Fibroblast of lung (primary cell): Measurements from ENCODE around the gene ZCCHC14. TPM values are rescaled to one million over a fixed set of nuclear protein-coding genes. Genes with fewer than 3 reads are reported as not detected.

ENCODE experiments used
- DNase-seq, 2 donors: peaks; one replicate each; pipeline versions ENCODE4 v3.0.0 to v3.0.0-alpha.2; 2010; ENCODE audit warnings: low read depth in 2 of 2
- H2AFZ ChIP-seq: 2 replicates; pipeline ENCODE4 v1.5.1; 2012; ENCODE audit warnings: low read length, control low read depth, inconsistent platforms
- H3K27ac ChIP-seq: 2 replicates; pipeline ENCODE4 v1.5.1; 2011; ENCODE audit warnings: low read length, control low read depth; ENCODE audit not compliant: insufficient read depth
- H3K27me3 ChIP-seq: 2 replicates; pipeline ENCODE4 v1.5.1; 2011; ENCODE audit warnings: mild to moderate bottlenecking, low read length; ENCODE audit not compliant: control insufficient read depth, insufficient read depth
- H3K36me3 ChIP-seq: 2 replicates; pipeline ENCODE4 v1.5.1; 2011; ENCODE audit warnings: low read length; ENCODE audit not compliant: control insufficient read depth, insufficient read depth
- H3K4me1 ChIP-seq: 2 replicates; pipeline ENCODE4 v1.5.1; 2011; ENCODE audit warnings: low read length; ENCODE audit not compliant: control insufficient read depth, insufficient read depth; ENCODE audit errors: extremely low read depth
- H3K4me2 ChIP-seq: 2 replicates; pipeline ENCODE4 v1.5.1; 2011; ENCODE audit warnings: low read length, control low read depth; ENCODE audit not compliant: insufficient read depth; ENCODE audit errors: extremely low read depth
- H3K4me3 ChIP-seq, 4 experiments: fragments of 200-600 bp in 1 of 4; sonication (generic) in 1 of 4; replicated peaks in 1 of 4; 2 replicates each; pipeline ENCODE4 v1.5.1; 2011 to 2016; ENCODE audit warnings: low read length in 4 of 4, low read depth in 3 of 4, mild to moderate bottlenecking in 3 of 4, control low read depth in 2 of 4, inconsistent platforms in 1 of 4, mixed read lengths in 1 of 4; ENCODE audit not compliant: insufficient read depth in 1 of 4; ENCODE audit errors: control extremely low read depth in 1 of 4
- H3K79me2 ChIP-seq: 2 replicates; pipeline ENCODE4 v1.5.1; 2012; ENCODE audit warnings: mild to moderate bottlenecking, low read length, inconsistent platforms; ENCODE audit not compliant: control insufficient read depth, insufficient read depth
- H3K9ac ChIP-seq: 2 replicates; pipeline ENCODE4 v1.5.1; 2011; ENCODE audit warnings: mild to moderate bottlenecking, low read length, control low read depth; ENCODE audit not compliant: insufficient read depth
- H3K9me3 ChIP-seq: 2 replicates; pipeline ENCODE4 v1.5.1; 2012; ENCODE audit warnings: low read depth, low read length; ENCODE audit not compliant: control insufficient read depth, insufficient read depth
- H4K20me1 ChIP-seq: 2 replicates; pipeline ENCODE4 v1.5.1; 2011; ENCODE audit warnings: low read length; ENCODE audit not compliant: control insufficient read depth, insufficient read depth; ENCODE audit errors: extremely low read depth
- CTCF ChIP-seq, 2 donors: IDR thresholded peaks in 1 of 2; conservative IDR thresholded peaks in 1 of 2; 1 replicate in 1 of 2; 2 replicates in 1 of 2; pipeline ENCODE4 v1.5.1; 2011 to 2012; ENCODE audit warnings: low read length in 2 of 2, control low read depth in 1 of 2, inconsistent platforms in 1 of 2, low read depth in 1 of 2, mild to moderate bottlenecking in 1 of 2
- EZH2 ChIP-seq: IDR thresholded peaks from 2 replicates; pipeline ENCODE4 v1.5.1; 2012; ENCODE audit warnings: low read length, control low read depth, mild to moderate bottlenecking; ENCODE audit errors: missing control alignments
- polyA plus RNA-seq, 2 donors: library from polyadenylated mRNA; depleted of rRNA in 1 of 2; stranded (reverse) in 1 of 2; unstranded in 1 of 2; fragments of >200 nt; gene quantifications; 2 replicates each; pipeline ENCODE4 v1.2.1, GENCODE V29; 2011 to 2012; ENCODE audit warnings: missing spikeins in 1 of 2
- total RNA-seq: library from RNA; depleted of rRNA; stranded (reverse); fragments of >200 nt; gene quantifications from 2 replicates; pipeline ENCODE4 v1.2.1, GENCODE V29; 2014

The ZCCHC14 gene
- total and polyA plus RNA-seq, 2 donors (not counting 1 experiment from before 2014, with no cell fraction given), result 6.4 to 16.3 TPM

- no peaks in the 10 kb centered on the region for H3K9me3 ChIP-seq
- H3K9ac ChIP-seq, result no peak overlapping the region
- no peak overlapping the region for H2AFZ ChIP-seq
- H3K4me2 ChIP-seq, result no peak overlapping the region
- H3K36me3 ChIP-seq, result no peaks in the 10 kb centered on the region
- H3K27me3 ChIP-seq, result peaks cover 6% of the 10 kb centered on the region
- peaks cover 3% of the 10 kb centered on the region for H3K4me1 ChIP-seq
- no peak overlapping the region for H3K4me3 ChIP-seq
- TF ChIP-seq EZH2, result no peak
- no peak overlapping the region for H3K27ac ChIP-seq
- no peaks in the 10 kb centered on the region for H3K79me2 ChIP-seq
- no peaks in the 10 kb centered on the region for H4K20me1 ChIP-seq
- DNase-seq, result no peak
These were observed 48.0 kb upstream of the ZCCHC14 start for GRCh38 chr16:87540897-87541146.

GRCh38 chr16:87540072-87540896, 47.5 kb upstream of the ZCCHC14 start:
- H3K9me3 ChIP-seq, result no peaks in the 10 kb centered on the region
- H2AFZ ChIP-seq, result no peak overlapping the region
- no peak overlapping the region for H3K4me3 ChIP-seq
- no peaks in the 10 kb centered on the region for H3K36me3 ChIP-seq
- no peak overlapping the region for H3K4me2 ChIP-seq
- TF ChIP-seq CTCF (conservative IDR thresholded peaks at IDR 0.05 in 1 of 2, IDR thresholded peaks at IDR 0.05 in 1 of 2; ENCODE audit: low read depth in 1 of 2, low read length in 2 of 2) (no peak), EZH2 (no peak)
- no peaks in the 10 kb centered on the region for H3K79me2 ChIP-seq
- no peak overlapping the region for H3K9ac ChIP-seq
- no peak overlapping the region for H3K27ac ChIP-seq
- H3K4me1 ChIP-seq, result peaks cover 3% of the 10 kb centered on the region
- no peak for DNase-seq
- peaks cover 6% of the 10 kb centered on the region for H3K27me3 ChIP-seq
- H4K20me1 ChIP-seq, result no peaks in the 10 kb centered on the region

- Histone ChIP-seq H3K9me3 (no peaks in the 10 kb centered on the region), H2AFZ (no peak overlapping the region), H3K27ac (no peak overlapping the region), H3K9ac (no peak overlapping the region), H3K27me3 (peaks cover 6% of the 10 kb centered on the region), H3K4me1 (peaks cover 3% of the 10 kb centered on the region), H3K4me2 (no peak overlapping the region), H3K79me2 (no peaks in the 10 kb centered on the region), H3K36me3 (no peaks in the 10 kb centered on the region), H4K20me1 (no peaks in the 10 kb centered on the region), H3K4me3 (no peak overlapping the region)
- TF ChIP-seq CTCF (conservative IDR thresholded peaks at IDR 0.05 in 1 of 2, IDR thresholded peaks at IDR 0.05 in 1 of 2; ENCODE audit: low read depth in 1 of 2, low read length in 2 of 2) (no peak), EZH2 (no peak)
- DNase-seq, result no peak
These were observed 46.3 kb upstream of the ZCCHC14 start for GRCh38 chr16:87539113-87539512.
